ENCODE measurements around the gene KIF2A. TPM values are rescaled to one million over a fixed set of nuclear protein-coding genes. Genes with fewer than 3 reads are reported as not detected.

KIF2A gene
- total RNA-seq, 1 donor from 2014 or later, result 34.2 TPM

DNA sequence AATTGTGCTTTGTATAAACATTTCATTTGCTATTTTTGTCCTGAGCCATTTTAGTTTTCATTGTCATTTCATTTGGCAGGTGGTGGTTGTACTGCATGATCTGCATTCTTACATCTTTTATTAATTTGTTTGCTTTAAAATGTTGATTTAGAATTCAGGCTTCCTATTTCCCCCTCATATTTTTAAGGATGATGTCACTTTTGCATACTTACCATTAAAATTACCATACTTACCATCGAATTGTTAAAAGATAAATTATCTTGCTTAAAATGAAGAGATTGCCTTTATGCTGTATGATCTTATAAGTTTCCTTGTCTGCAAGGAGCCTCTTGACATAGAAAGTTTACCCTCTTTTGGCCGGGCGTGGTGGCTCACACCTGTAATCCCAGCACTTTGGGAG lies 66.6 kb downstream of the KIF2A start:
- H3K36me3 ChIP-seq (ENCODE audit: control insufficient read depth, insufficient read depth, low read length), result peaks cover 6% of the 10 kb centered on the region
- H3K27me3 ChIP-seq (ENCODE audit: control insufficient read depth, insufficient read depth, low read length), result no peaks in the 10 kb centered on the region
- FAIRE-seq (no peak), DNase-seq (ENCODE audit: low read depth) (no peak)
- TF ChIP-seq, protein P1, sequence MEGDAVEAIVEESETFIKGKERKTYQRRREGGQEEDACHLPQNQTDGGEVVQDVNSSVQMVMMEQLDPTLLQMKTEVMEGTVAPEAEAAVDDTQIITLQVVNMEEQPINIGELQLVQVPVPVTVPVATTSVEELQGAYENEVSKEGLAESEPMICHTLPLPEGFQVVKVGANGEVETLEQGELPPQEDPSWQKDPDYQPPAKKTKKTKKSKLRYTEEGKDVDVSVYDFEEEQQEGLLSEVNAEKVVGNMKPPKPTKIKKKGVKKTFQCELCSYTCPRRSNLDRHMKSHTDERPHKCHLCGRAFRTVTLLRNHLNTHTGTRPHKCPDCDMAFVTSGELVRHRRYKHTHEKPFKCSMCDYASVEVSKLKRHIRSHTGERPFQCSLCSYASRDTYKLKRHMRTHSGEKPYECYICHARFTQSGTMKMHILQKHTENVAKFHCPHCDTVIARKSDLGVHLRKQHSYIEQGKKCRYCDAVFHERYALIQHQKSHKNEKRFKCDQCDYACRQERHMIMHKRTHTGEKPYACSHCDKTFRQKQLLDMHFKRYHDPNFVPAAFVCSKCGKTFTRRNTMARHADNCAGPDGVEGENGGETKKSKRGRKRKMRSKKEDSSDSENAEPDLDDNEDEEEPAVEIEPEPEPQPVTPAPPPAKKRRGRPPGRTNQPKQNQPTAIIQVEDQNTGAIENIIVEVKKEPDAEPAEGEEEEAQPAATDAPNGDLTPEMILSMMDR (IDR thresholded peaks at IDR 0.05; ENCODE audit: insufficient read depth, low read length, severe bottlenecking), result no peak
- no peak overlapping the region for H3K4me3 ChIP-seq (ENCODE audit: low read depth, low read length)

DNA sequence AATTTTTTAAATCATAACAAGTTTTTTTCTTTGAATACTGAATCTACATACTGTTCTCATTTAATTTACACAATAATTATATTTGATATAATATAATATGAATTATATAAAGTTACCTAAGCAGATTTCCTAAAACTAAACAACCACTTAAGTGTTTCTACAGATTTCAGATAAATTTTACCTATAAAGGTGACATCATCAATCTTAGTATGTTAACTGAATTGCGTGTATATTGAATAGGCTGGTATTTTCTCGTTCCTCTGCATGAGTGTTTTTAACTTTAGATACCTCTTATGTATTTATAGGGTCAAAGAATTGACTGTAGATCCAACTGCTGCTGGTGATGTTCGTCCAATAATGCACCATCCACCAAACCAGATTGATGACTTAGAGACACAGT lies 67.4 kb downstream of the KIF2A start:
- FAIRE-seq, result no peak
- Histone ChIP-seq H3K36me3 (ENCODE audit: control insufficient read depth, insufficient read depth, low read length) (peaks cover 8% of the 10 kb centered on the region), H3K27me3 (ENCODE audit: control insufficient read depth, insufficient read depth, low read length) (no peaks in the 10 kb centered on the region), H3K4me3 (ENCODE audit: low read depth, low read length) (no peak overlapping the region)
- TF ChIP-seq, protein P1 (IDR thresholded peaks at IDR 0.05; ENCODE audit: insufficient read depth, low read length, severe bottlenecking), result no peak
- no peak for DNase-seq (ENCODE audit: low read depth)

DNA sequence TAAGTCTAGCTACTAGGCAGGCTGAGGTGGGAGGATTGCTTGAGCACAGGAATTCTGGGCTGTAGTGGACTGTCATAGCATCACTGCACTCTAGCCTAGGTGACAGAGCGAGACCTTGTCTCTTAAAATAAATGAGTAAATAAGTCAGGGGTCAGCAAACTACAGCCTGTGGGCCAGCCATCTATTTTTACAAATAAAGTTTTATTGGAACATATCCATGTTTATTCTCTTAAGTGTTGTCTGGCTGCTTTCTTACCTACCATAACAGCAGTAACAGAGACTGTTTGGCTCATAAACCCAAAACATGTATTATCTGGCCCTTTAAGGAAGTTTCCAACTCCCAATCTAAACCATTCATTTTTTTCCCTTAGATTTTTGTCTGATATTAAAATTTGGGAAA lies 68.1 kb downstream of the KIF2A start:
- TF ChIP-seq, protein P1 (IDR thresholded peaks at IDR 0.05; ENCODE audit: insufficient read depth, low read length, severe bottlenecking), result no peak
- H3K27me3 ChIP-seq (ENCODE audit: control insufficient read depth, insufficient read depth, low read length), result no peaks in the 10 kb centered on the region
- DNase-seq (ENCODE audit: low read depth) (no peak), FAIRE-seq (no peak)
- no peak overlapping the region for H3K4me3 ChIP-seq (ENCODE audit: low read depth, low read length)
- peaks cover 8% of the 10 kb centered on the region for H3K36me3 ChIP-seq (ENCODE audit: control insufficient read depth, insufficient read depth, low read length)

DNA sequence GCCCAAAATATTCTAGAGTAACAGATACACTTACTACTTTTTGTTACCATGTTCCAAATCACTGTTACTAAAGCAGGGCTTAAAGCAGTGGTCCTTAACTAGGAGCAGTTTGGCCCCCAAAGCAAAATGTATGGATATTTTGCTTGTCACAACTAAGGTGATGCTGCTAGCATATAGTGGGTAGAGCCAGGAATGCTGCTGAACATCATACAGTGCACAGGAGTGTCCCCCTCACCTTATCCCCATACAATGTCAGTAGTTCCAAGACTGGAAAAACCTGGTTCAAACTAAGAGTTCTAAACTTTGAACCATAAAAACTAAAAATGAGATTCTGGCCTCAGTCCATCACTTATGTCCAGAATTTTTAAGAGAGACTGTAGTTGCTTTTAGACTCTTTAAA lies 69.6 kb downstream of the KIF2A start:
- no peaks in the 10 kb centered on the region for H3K27me3 ChIP-seq (ENCODE audit: control insufficient read depth, insufficient read depth, low read length)
- FAIRE-seq (no peak), DNase-seq (ENCODE audit: low read depth) (no peak)
- TF ChIP-seq, protein P1 (IDR thresholded peaks at IDR 0.05; ENCODE audit: insufficient read depth, low read length, severe bottlenecking), result no peak
- peaks cover 9% of the 10 kb centered on the region for H3K36me3 ChIP-seq (ENCODE audit: control insufficient read depth, insufficient read depth, low read length)
- no peak overlapping the region for H3K4me3 ChIP-seq (ENCODE audit: low read depth, low read length)

DNA sequence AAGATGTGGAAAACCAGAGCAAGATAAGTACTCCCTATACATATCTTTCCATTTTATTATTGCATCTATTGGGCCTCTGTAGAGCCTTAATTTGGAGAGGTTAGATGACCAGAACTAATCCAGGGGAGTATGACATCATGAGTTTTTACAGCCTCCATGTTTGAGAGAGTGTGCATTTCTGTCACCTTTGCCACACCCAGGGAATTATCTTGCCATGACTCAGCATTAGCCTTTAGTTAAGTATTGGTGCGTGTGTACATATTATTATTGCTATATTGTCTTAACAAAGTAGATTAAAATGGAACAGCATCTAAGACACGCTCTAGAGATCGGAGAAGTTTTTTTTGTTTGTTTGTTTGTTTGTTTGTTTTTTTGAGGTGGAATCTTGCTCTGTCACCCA lies 70.1 kb downstream of the KIF2A start:
- H3K4me3 ChIP-seq (ENCODE audit: low read depth, low read length), result no peak overlapping the region
- no peaks in the 10 kb centered on the region for H3K27me3 ChIP-seq (ENCODE audit: control insufficient read depth, insufficient read depth, low read length)
- DNase-seq (ENCODE audit: low read depth) (peak; percentile 76), FAIRE-seq (no peak)
- TF ChIP-seq, protein P1 (IDR thresholded peaks at IDR 0.05; ENCODE audit: insufficient read depth, low read length, severe bottlenecking), result no peak
- peaks cover 10% of the 10 kb centered on the region for H3K36me3 ChIP-seq (ENCODE audit: control insufficient read depth, insufficient read depth, low read length)

DNA sequence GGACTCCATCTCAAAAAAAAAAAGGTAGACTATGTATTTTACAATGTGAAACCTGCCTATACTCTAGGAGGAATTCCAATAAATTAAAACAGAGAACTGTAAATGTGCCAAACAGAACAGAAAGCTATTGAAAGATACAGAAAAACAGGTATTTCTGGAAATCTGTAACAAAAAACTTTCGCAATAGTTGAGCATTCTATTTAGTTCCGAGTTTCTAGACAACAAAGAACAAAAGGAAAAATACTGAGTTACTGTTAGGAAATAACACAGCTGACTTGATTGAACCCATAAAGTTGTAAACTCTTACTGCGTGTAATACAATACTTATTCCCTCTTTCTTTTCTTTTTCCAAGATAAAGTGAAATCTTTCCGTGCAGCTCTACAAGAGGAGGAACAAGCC lies 79.1 kb downstream of the KIF2A start:
- Histone ChIP-seq H3K27me3 (ENCODE audit: control insufficient read depth, insufficient read depth, low read length) (no peaks in the 10 kb centered on the region), H3K36me3 (ENCODE audit: control insufficient read depth, insufficient read depth, low read length) (peaks cover 3% of the 10 kb centered on the region), H3K4me3 (ENCODE audit: low read depth, low read length) (no peak overlapping the region)
- TF ChIP-seq, protein P1 (IDR thresholded peaks at IDR 0.05; ENCODE audit: insufficient read depth, low read length, severe bottlenecking), result no peak
- DNase-seq (ENCODE audit: low read depth), result peak; percentile 82
- no peak for FAIRE-seq
